Erythroblast (primary cell): ENCODE measurements around the gene ITPKB.

Experiments used
- GATA1 ChIP-seq: IDR thresholded peaks from 2 replicates; pipeline ENCODE4 v1.6.1; 2011; ENCODE audit warnings: low read depth, mild to moderate bottlenecking, control low read depth, low read length, moderate library complexity
- POLR2A ChIP-seq: IDR thresholded peaks from 2 replicates; pipeline ENCODE4 v1.6.1; 2011; ENCODE audit warnings: mild to moderate bottlenecking, low read length

GRCh38 chr1:226610671-226611070, 128.4 kb downstream of the ITPKB start:
- TF ChIP-seq POLR2A (no peak), GATA1 (no peak)
